ENCODE results near the gene JAM3. TPM values are rescaled to one million over a fixed set of nuclear protein-coding genes. Genes with fewer than 3 reads are reported as not detected.

The JAM3 gene
- total and polyA plus RNA-seq, 2 of the 8 experiments (the other 6 are each of a cell fraction or from before 2014, with no cell fraction given): 19.6 to 42.8 TPM

DNA sequence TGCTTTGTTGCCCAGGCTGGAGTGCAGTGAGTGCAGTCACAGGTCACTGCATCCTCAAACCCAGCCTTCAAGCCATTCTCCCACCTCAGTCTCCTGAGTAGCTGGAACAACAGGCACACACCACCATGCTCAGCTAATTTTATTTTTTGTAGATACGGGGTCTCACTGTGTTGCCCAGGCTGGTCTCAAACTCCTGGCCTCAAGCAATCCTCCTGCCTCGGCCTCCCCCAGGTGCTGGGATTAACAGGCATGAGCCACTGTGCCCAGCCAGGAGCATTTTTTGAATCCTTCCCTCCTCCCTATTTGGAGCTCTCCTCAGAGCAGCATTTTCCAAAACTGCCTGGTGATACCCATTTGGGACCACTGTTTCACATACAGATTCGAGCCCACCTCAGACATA lies 77.7 kb downstream of the JAM3 start (continued):
- TF ChIP-seq KDM4A (IDR thresholded peaks at IDR 0.05; ENCODE audit: low read depth, low read length, severe bottlenecking): no peak
- no peak for TF ChIP-seq CREB1 (IDR thresholded peaks at IDR 0.05)
- no peak for TF ChIP-seq NANOG (IDR thresholded peaks at IDR 0.05; ENCODE audit: insufficient read depth, low read depth, low read length, poor library complexity, severe bottlenecking)
- no peak for TF ChIP-seq EGR1 (IDR thresholded peaks at IDR 0.05; ENCODE audit: borderline replicate concordance, low read depth, low read length)
- no peak for TF ChIP-seq POLR2AphosphoS5 (IDR thresholded peaks at IDR 0.05; ENCODE audit: low read depth, low read length)
- TF ChIP-seq TAF1 (IDR thresholded peaks at IDR 0.05; ENCODE audit: low read depth, low read length): no peak

Data from H1 (cell line).